ENCODE results near the gene RALGPS1. TPM values are rescaled to one million over a fixed set of nuclear protein-coding genes. Genes with fewer than 3 reads are reported as not detected.
A peak's percentile ranks its signal among the peaks of the same experiment; 100 is the strongest.
"Not testable (repeated sequence)": the region's sequence is repeated elsewhere in the genome, so short reads cannot be mapped to it uniquely, and the experiment has no call there.

Gene RALGPS1
- total RNA-seq, 4 donors from 2014 or later: 27.3 to 42.1 (median 39.1) TPM

DNA sequence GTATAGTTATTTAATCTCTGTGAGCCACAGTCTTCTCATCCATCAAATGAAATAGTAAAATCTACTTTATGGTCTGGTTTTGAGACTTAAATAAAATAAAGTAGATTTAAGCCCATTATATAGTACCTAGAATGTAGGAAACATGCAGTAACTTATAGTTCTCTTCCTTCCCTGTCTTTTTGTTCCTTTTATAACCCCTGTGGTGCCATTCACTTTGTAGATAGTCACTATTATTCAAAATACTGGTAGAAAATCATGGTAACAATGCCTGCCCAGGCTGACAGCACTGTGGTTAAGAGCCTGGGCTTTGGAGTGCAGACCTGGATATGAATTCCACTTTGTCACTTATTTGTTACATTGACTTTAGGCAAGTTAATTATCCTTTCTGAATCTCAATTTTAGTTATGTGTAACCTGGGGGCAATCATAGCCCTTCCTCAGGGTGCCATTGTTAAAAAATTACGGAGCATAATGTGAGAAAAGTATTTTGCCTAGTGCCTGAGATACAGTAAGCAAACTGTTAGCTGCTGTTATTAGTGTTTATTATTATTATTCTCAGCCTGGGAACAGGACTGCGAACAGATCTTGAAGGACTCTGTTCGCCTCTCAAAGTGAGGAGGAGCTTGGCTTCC lies 100.4 kb downstream of the RALGPS1 start:
- Histone ChIP-seq H3K27me3 (no peaks in the 10 kb centered on the region), H3K36me3 (no peaks in the 10 kb centered on the region), H3K4me3 (replicated peaks in 1 of 3) (no peak overlapping the region), H3K27ac (no peak overlapping the region), H3K9me3 (no peaks in the 10 kb centered on the region), H3K4me1 (peaks cover 4 to 7% of the 10 kb centered on the region in 2 donors)
- DNase-seq: no peak
- TF ChIP-seq POLR2A (IDR thresholded peaks at IDR 0.05): no peak
- TF ChIP-seq, protein P1, sequence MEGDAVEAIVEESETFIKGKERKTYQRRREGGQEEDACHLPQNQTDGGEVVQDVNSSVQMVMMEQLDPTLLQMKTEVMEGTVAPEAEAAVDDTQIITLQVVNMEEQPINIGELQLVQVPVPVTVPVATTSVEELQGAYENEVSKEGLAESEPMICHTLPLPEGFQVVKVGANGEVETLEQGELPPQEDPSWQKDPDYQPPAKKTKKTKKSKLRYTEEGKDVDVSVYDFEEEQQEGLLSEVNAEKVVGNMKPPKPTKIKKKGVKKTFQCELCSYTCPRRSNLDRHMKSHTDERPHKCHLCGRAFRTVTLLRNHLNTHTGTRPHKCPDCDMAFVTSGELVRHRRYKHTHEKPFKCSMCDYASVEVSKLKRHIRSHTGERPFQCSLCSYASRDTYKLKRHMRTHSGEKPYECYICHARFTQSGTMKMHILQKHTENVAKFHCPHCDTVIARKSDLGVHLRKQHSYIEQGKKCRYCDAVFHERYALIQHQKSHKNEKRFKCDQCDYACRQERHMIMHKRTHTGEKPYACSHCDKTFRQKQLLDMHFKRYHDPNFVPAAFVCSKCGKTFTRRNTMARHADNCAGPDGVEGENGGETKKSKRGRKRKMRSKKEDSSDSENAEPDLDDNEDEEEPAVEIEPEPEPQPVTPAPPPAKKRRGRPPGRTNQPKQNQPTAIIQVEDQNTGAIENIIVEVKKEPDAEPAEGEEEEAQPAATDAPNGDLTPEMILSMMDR (IDR thresholded peaks at IDR 0.05): no peak
- 95 to 97% methylated on average over 3 of the region's 3 CpGs for whole genome bisulfite sequencing, 2 donors
- intact Hi-C loops (cut with DNase I): no loop called here

DNA sequence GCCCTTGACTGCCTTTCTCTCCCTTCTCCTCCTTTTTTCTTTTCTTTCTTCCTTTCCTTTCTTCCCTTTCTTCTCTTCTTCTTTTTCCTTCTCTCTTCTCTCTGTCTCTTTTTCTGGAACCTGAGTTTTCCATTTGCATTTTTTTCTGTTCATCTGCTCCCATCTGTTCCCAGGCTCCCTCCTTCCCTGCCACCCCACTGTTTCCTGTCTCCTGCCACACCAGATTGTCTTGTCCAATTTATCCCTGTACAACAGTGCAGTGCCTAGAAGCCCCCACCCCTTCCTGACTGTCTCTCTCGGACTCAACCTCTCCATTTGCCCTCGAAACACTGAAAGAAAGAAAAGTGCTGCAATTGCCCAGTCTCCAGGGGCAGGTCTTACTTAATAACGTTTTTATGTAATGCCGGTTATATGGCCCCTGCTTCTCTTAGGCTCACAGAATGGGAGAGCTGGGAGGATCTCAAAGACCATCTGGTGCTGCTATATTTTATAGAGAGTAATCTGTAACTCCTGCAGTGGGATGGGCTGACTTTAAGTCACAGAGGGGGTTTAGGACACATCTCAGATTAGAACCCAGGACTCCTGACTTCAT lies 101.4 kb downstream of the RALGPS1 start:
- Histone ChIP-seq H3K4me3 (replicated peaks in 1 of 3) (no peak overlapping the region), H3K9me3 (no peaks in the 10 kb centered on the region), H3K27me3 (no peaks in the 10 kb centered on the region), H3K36me3 (no peaks in the 10 kb centered on the region), H3K4me1 (peaks cover 4 to 7% of the 10 kb centered on the region in 2 donors), H3K27ac (no peak overlapping the region)
- WGBS, 2 donors: 89 to 91% methylated on average over 4 of the region's 4 CpGs
- TF ChIP-seq POLR2A (IDR thresholded peaks at IDR 0.05): no peak
- TF ChIP-seq, protein P1 (IDR thresholded peaks at IDR 0.05): no peak
- no peak for DNase-seq
- intact Hi-C loops (cut with DNase I): no loop called here

DNA sequence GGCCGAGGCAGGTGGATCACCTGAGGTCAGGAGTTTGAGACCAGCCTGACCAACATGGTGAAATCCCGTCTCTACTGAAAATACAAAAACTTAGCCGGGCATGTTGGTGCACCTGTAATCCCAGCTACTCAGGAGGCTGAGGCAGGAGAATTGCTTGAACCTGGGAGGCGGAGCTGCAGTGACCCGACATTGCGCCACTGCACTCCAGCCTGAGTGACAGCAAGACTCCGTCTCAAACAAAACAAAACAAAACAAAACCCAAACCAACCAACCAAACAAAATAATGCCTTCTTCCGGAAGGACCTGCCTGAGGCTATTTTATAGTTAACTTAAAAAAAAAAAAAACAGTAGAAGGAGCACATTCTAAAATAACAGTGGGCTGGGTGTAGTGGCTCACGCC lies 103.4 kb downstream of the RALGPS1 start:
- H3K4me1 ChIP-seq: peaks cover 18% of the 10 kb centered on the region in 2 donors
- DNase-seq: peak in 1 of 2 donors; percentile 24
- H3K9me3 ChIP-seq; intact Hi-C loops (cut with DNase I); H3K36me3 ChIP-seq; H3K4me3 ChIP-seq (replicated peaks in 1 of 3); H3K27ac ChIP-seq; H3K27me3 ChIP-seq: not testable (repeated sequence)
- WGBS, 2 donors: 68 to 71% methylated on average over 9 of the region's 9 CpGs

DNA sequence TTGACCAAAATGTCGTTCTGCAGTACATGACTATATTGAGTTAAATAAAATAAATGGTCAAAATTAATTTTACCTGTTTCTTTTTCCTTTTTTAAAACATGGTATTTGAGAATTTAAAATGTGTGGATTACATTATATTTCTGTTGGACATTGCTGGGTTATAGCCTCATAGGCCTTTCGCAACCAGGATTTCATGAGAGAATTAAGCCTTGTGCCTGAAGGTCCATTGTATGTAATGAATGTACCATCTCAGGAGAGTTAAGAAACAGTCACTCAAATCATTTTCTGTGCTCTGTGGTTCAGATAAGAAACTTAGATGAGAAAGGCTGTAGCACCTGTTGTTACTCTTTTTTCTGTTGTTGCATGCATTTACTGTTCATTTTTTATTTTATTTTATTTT lies 104.4 kb downstream of the RALGPS1 start:
- intact Hi-C loops (cut with DNase I): no loop called here
- Histone ChIP-seq H3K4me3 (replicated peaks in 1 of 3) (no peak overlapping the region), H3K36me3 (no peaks in the 10 kb centered on the region), H3K27me3 (no peaks in the 10 kb centered on the region), H3K9me3 (no peaks in the 10 kb centered on the region), H3K27ac (no peak overlapping the region), H3K4me1 (peaks cover 25 to 26% of the 10 kb centered on the region in 2 donors)
- no peak for TF ChIP-seq POLR2A (IDR thresholded peaks at IDR 0.05)
- TF ChIP-seq, protein P1 (IDR thresholded peaks at IDR 0.05): no peak
- WGBS, 2 donors: 97 to 100% methylated on average over 2 of the region's 2 CpGs
- no peak for DNase-seq

DNA sequence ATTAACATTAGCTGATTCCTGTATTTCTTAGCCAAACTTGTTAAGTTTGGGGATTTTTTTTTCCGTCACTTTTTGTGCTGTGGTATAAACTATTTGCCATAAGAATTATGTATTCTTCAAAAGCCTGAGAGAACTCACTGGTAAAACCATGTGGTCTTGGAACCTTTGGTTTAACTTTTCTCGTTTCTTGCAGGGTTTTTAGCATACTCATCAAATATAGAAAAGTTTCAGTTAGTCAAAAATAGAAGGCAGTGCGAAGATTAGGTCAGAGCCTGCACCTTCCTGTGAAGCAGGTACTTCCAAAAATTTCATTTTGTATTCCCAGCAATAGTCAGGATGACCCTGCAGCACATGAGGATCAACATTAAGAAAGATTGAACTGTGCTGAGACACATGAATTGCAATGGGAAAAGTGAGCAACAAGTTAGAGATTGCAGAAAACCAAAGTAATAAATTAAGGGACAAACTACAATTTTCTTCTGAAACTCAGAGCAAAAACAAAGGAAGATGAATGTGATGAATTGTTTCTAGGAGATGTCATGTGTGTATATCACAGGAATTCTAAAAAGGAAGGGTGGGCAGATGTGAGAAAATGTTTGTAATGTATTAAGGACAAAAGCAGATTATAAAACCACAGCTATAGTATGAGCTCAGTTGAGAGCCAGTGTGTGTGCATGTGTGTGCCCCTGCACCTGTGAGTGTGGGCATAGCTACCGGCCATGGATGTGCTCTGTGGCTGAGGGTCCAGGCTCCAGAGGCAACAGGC lies 105.6 kb downstream of the RALGPS1 start:
- Histone ChIP-seq H3K4me3 (replicated peaks in 1 of 3) (no peak overlapping the region), H3K27ac (no peak overlapping the region)
- TF ChIP-seq, protein P1 (IDR thresholded peaks at IDR 0.05): no peak
- TF ChIP-seq POLR2A (IDR thresholded peaks at IDR 0.05): no peak

More for the DNA sequence above, 105.6 kb downstream of the RALGPS1 start:
- DNase-seq: no peak
- no peaks in the 10 kb centered on the region for H3K36me3 ChIP-seq
- 93 to 94% methylated on average over 4 of the region's 4 CpGs for WGBS, 2 donors
- H3K9me3 ChIP-seq: no peaks in the 10 kb centered on the region
- intact Hi-C loops (cut with DNase I): no loop called here
- peaks cover 26 to 36% of the 10 kb centered on the region in 2 donors for H3K4me1 ChIP-seq
- no peaks in the 10 kb centered on the region for H3K27me3 ChIP-seq
